Keratinocyte (primary cell): ENCODE results near the gene TICRR.

ENCODE experiments used
- EZH2 ChIP-seq: IDR thresholded peaks from one replicate; pipeline ENCODE4 v1.6.1; 2012; ENCODE audit warnings: inconsistent platforms, mild to moderate bottlenecking, low read length, moderate library complexity
- TF ChIP-seq, protein P1 (sequence below), 3 experiments: IDR thresholded peaks in 1 of 3; conservative IDR thresholded peaks in 1 of 3; optimal IDR thresholded peaks in 1 of 3; 2 replicates in 2 of 3; 3 replicates in 1 of 3; pipeline versions ENCODE3 to v1.5.1; 2011; ENCODE audit warnings: low read length in 3 of 3, mild to moderate bottlenecking in 3 of 3, moderate library complexity in 2 of 3, control low read depth in 1 of 3, inconsistent platforms in 1 of 3; ENCODE audit not compliant: insufficient read depth in 2 of 3; ENCODE audit errors: extremely low read depth in 1 of 3

DNA sequence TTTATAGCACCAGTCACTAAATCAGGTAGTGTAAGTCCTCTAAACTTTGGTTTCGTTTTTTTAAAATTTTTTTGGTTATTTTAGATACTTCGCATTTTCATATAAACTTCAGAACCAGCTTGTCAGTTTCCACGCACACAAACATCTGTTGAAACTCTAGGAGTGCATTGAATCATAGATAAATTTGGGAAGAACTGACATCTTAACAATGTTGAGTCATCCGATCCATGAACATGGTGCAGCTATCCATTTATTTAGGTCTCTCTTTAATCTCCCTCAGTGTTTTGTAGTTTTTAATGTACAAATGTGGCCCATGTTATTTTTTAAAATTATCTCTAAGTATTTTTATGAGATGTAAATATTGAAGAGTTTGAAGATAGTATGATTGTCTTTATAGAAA is 17.7 kb downstream of the TICRR start:
- TF ChIP-seq, protein P1, sequence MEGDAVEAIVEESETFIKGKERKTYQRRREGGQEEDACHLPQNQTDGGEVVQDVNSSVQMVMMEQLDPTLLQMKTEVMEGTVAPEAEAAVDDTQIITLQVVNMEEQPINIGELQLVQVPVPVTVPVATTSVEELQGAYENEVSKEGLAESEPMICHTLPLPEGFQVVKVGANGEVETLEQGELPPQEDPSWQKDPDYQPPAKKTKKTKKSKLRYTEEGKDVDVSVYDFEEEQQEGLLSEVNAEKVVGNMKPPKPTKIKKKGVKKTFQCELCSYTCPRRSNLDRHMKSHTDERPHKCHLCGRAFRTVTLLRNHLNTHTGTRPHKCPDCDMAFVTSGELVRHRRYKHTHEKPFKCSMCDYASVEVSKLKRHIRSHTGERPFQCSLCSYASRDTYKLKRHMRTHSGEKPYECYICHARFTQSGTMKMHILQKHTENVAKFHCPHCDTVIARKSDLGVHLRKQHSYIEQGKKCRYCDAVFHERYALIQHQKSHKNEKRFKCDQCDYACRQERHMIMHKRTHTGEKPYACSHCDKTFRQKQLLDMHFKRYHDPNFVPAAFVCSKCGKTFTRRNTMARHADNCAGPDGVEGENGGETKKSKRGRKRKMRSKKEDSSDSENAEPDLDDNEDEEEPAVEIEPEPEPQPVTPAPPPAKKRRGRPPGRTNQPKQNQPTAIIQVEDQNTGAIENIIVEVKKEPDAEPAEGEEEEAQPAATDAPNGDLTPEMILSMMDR (optimal IDR thresholded peaks at IDR 0.05 in 1 of 3, IDR thresholded peaks at IDR 0.05 in 1 of 3, conservative IDR thresholded peaks at IDR 0.05 in 1 of 3; ENCODE audit: extremely low read depth in 1 of 3, insufficient read depth in 2 of 3, low read length in 3 of 3), result no peak
- no peak for TF ChIP-seq EZH2
